Measurements from ENCODE around the gene SPRR1B.
"Not testable (repeated sequence)": the region's sequence is repeated elsewhere in the genome, so short reads cannot be mapped to it uniquely, and the experiment has no call there.

GRCh38 chr1:153011235-153011758 is 19.7 kb upstream of the SPRR1B start:
- TF ChIP-seq, protein P1, sequence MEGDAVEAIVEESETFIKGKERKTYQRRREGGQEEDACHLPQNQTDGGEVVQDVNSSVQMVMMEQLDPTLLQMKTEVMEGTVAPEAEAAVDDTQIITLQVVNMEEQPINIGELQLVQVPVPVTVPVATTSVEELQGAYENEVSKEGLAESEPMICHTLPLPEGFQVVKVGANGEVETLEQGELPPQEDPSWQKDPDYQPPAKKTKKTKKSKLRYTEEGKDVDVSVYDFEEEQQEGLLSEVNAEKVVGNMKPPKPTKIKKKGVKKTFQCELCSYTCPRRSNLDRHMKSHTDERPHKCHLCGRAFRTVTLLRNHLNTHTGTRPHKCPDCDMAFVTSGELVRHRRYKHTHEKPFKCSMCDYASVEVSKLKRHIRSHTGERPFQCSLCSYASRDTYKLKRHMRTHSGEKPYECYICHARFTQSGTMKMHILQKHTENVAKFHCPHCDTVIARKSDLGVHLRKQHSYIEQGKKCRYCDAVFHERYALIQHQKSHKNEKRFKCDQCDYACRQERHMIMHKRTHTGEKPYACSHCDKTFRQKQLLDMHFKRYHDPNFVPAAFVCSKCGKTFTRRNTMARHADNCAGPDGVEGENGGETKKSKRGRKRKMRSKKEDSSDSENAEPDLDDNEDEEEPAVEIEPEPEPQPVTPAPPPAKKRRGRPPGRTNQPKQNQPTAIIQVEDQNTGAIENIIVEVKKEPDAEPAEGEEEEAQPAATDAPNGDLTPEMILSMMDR (IDR thresholded peaks at IDR 0.05) = not testable (repeated sequence)
- TF ChIP-seq POLR2A, EP300 (IDR thresholded peaks at IDR 0.05): not testable (repeated sequence)
